Stimulated activated CD4-positive, alpha-beta T cell treated with anti-CD3 and anti-CD28 coated beads, Interleukin-15, amount 100 ng/mL, for 24 hours (primary cell): ENCODE data around the gene C11orf16.

ENCODE experiments used
- DNase-seq: peaks from one replicate; pipeline ENCODE4 v3.0.0-alpha.2; 2020

The C11orf16 gene

GRCh38 chr11:8878771-8879170 is 54.0 kb downstream of the C11orf16 start:
- DNase-seq: no peak

GRCh38 chr11:8873741-8874405 is 58.9 kb downstream of the C11orf16 start:
- DNase-seq: no peak

GRCh38 chr11:8871962-8872361 is 60.8 kb downstream of the C11orf16 start:
- no peak for DNase-seq

- no peak for DNase-seq
Measured at GRCh38 chr11:8871171-8871775, 61.5 kb downstream of the C11orf16 start.

- DNase-seq: peak; percentile 42
Measured at GRCh38 chr11:8870411-8871170, 62.2 kb downstream of the C11orf16 start.
